Pancreas (tissue), 10 donors: ENCODE measurements around the gene TMEM121. TPM values are rescaled to one million over a fixed set of nuclear protein-coding genes. Genes with fewer than 3 reads are reported as not detected.
"Not testable (repeated sequence)": the region's sequence is repeated elsewhere in the genome, so short reads cannot be mapped to it uniquely, and the experiment has no call there.

ENCODE experiments used
- ATAC-seq, 4 donors: fragments of 200-7000 bp; cut with Tn5 transposase; one replicate each; pipeline versions ENCODE4 v1.8.0 to v1.9.1; 2020; ENCODE audit warnings: mild to moderate bottlenecking in 4 of 4, moderate library complexity in 4 of 4
- DNase-seq, 6 donors: peaks; one replicate each; pipeline ENCODE4 v3.0.0-alpha.2; 2020
- FAIRE-seq: peaks from 2 replicates; lab custom pipeline; 2012; peaks lifted over from hg19 to GRCh38; lab: Jason Lieb, UNC
- H3K27ac ChIP-seq, 4 donors: fragments of 200-600 bp; sonication (generic); 1 replicate in 3 of 4; 2 replicates in 1 of 4; pipeline versions ENCODE4 v1.5.0 to v1.8.0; 2020
- H3K27me3 ChIP-seq, 4 donors: fragments of 200-600 bp; one replicate each; pipeline ENCODE4 v1.8.0; 2021
- H3K36me3 ChIP-seq, 3 donors: fragments of 200-600 bp; sonication (generic) in 1 of 3; one replicate each; pipeline versions ENCODE4 v1.5.0 to v1.8.0; 2020 to 2021
- H3K4me1 ChIP-seq, 3 donors: fragments of 200-600 bp; one replicate each; pipeline ENCODE4 v1.8.0; 2021
- H3K4me3 ChIP-seq, 4 donors: fragments of 200-600 bp; sonication (generic) in 2 of 4; one replicate each; pipeline versions ENCODE4 v1.5.0 to v1.8.0; 2020 to 2021
- H3K9me3 ChIP-seq, 4 donors: fragments of 200-600 bp; one replicate each; pipeline ENCODE4 v1.8.0; 2021
- WGBS, 2 donors: extraction: QIAGEN DNeasy Blood & Tissue Kit; methylation state at CpG; one replicate each; pipeline ENCODE4 v1.1.7; 2013; 5-methylcytosine and 5-hydroxymethylcytosine counted together
- intact Hi-C, 3 donors: fragments of 100-400 bp; cut with DNase I; formaldehyde crosslinking; loops; one replicate each; pipeline versions ENCODE4 v1.11.1 to v1.14.2; 2022
- polyA plus RNA-seq, 2 donors: library from polyadenylated mRNA; stranded (reverse); fragments of 200-250 nt; gene quantifications; one replicate each; pipeline ENCODE4 v1.2.3, GENCODE V29; 2013
- total RNA-seq, 6 donors: library from RNA; stranded (reverse); fragmentation: NEBNext Ultra II Directional in 4 of 6; extraction: Animal tissue kit (Norgen Biotek cat#: 25700) in 4 of 6; gene quantifications; one replicate each; pipeline versions ENCODE4 v1.2.1 to v1.2.4, GENCODE V29; 2021 to 2023
- TF ChIP-seq, protein P1 (sequence below), 4 donors: fragments of 200-600 bp; sonication (generic) in 3 of 4; IDR thresholded peaks; one replicate each; pipeline versions ENCODE4 v1.5.0 to v1.8.0; 2021; ENCODE audit warnings: antibody characterized with exemption in 4 of 4
- donor health status: healthy with polysubstance abuse.
- donor health status: DM: no; HTN: no; CAD: no; lungs with moderate emphysema.
- donor health status: DM: no; HTN: no; CAD: no.
- donor health status: control.
- donor health status: control.
- donor health status: Bipolar disorder and iron deficiency.
- donor health status: DM: yes; HTN: yes; CAD: no.
- donor health status: DM: no; HTN: no; CAD: no.
- donor health status: DM: no; HTN: no; CAD: no.
- donor health status: DM: yes; HTN: yes; CAD: no.

TMEM121 gene
- total and polyA plus RNA-seq, 8 donors = 0.92 to 3.3 (median 1.8) TPM

DNA sequence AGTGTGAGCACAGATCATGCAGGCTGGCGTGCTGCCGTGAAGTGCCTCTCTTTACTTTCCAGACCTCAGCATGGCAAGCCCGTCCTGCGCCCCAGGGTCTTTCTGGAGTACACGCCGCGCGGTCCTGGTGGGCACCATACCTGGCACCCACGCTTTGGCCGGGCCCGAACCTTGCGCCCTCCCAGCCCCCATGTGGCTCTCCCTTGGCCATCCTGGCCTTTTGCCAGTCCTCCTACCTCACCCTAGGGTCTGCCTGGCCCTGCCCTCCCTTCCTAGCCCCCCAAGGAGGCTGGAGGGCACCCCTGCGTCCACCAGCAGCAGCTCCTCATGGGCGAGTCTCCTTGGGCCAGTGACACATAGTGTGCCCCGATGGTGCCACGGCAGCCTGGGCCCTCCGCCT is 48.0 kb downstream of the TMEM121 start:
- H3K4me3 ChIP-seq, H3K36me3 ChIP-seq, H3K27ac ChIP-seq, ATAC-seq, H3K9me3 ChIP-seq, FAIRE-seq, H3K27me3 ChIP-seq, intact Hi-C loops, H3K4me1 ChIP-seq: not testable (repeated sequence)
- 77% methylated on average over 2 of the region's 17 CpGs; no CpG with 5 or more reads in 1 of the 2 donors for WGBS, 2 donors
- peak in 1 of 6 donors; percentile 37 for DNase-seq

DNA sequence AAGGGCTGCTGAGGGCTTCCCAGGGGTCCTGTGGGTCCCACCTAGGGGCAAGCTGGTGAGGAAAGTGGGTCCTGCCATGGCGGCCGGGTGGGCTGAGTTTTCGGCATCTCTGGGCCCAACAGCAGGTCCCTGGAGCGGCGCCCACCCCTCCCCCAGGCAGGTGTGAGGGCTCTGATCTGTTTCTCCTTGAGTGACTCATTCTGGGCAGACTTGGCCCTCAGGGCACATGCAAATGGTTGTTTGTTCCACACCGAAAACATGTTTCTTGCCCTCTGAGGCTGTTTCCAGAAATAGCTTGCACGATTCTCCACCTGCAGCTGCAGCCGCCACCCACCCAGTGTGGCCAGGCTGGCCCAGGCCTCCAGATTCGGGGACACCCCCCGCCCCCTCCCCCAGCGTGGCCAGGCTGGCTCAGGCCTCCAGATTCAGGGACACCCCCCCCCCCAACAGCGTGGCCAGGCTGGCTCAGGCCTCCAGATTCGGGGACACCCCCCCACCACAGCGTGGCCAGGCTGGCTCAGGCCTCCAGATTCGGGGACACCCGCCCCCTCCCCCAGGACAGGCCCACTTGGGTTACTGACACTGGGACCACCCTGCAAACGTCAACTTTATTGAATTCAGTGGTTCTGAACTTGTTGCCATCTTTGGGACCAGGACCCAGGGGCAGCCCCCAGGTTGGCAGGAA is 48.8 kb downstream of the TMEM121 start:
- H3K36me3 ChIP-seq, H3K4me3 ChIP-seq, H3K4me1 ChIP-seq, FAIRE-seq, H3K27ac ChIP-seq, H3K27me3 ChIP-seq, H3K9me3 ChIP-seq, DNase-seq, intact Hi-C loops: not testable (repeated sequence)
- ATAC-seq = peak in 1 of 4 donors; percentile 27
- WGBS, 2 donors = 62 to 70% methylated on average over 5 to 6 of the region's 17 CpGs

DNA sequence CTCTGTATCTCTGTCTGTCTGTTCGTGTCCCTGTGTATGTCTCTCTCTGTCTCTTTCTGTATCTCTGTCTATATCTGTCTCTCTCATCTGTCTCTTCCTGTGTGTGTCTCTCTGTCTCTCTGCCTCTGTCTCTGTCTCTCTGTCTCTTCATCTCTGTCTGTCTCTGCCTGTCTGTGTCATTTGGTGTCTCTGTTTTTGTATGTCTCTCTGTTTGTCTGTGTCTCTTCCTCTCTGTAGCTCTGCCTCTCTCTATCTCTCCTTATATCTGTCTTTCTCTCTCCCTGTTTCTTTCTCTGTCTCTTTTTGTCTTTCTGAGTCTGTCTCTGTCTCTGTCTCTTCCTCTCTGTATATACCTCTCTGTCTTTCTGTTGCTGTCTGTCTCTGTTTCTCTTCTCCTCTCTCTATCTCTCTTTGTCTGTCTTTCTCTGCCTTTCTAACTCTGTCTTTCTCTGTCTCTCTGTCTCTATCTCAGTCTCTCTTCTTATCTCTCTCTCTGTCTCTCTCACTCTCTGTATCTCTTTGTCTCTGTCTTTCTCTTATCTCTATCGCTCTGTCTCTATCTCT is 50.2 kb downstream of the TMEM121 start:
- intact Hi-C loops = no loop called here
- no peak overlapping the region for H3K4me3 ChIP-seq
- no peaks in the 10 kb centered on the region for H3K36me3 ChIP-seq
- FAIRE-seq = no peak
- H3K9me3 ChIP-seq = no peaks in the 10 kb centered on the region
- H3K4me1 ChIP-seq = no peaks in the 10 kb centered on the region
- H3K27me3 ChIP-seq = no peaks in the 10 kb centered on the region
- no peak for DNase-seq
- ATAC-seq = no peak
- TF ChIP-seq, protein P1, sequence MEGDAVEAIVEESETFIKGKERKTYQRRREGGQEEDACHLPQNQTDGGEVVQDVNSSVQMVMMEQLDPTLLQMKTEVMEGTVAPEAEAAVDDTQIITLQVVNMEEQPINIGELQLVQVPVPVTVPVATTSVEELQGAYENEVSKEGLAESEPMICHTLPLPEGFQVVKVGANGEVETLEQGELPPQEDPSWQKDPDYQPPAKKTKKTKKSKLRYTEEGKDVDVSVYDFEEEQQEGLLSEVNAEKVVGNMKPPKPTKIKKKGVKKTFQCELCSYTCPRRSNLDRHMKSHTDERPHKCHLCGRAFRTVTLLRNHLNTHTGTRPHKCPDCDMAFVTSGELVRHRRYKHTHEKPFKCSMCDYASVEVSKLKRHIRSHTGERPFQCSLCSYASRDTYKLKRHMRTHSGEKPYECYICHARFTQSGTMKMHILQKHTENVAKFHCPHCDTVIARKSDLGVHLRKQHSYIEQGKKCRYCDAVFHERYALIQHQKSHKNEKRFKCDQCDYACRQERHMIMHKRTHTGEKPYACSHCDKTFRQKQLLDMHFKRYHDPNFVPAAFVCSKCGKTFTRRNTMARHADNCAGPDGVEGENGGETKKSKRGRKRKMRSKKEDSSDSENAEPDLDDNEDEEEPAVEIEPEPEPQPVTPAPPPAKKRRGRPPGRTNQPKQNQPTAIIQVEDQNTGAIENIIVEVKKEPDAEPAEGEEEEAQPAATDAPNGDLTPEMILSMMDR (IDR thresholded peaks at IDR 0.05) = no peak
- WGBS, 2 donors = 67 to 69% methylated on average over 2 of the region's 2 CpGs
- H3K27ac ChIP-seq = no peak overlapping the region

DNA sequence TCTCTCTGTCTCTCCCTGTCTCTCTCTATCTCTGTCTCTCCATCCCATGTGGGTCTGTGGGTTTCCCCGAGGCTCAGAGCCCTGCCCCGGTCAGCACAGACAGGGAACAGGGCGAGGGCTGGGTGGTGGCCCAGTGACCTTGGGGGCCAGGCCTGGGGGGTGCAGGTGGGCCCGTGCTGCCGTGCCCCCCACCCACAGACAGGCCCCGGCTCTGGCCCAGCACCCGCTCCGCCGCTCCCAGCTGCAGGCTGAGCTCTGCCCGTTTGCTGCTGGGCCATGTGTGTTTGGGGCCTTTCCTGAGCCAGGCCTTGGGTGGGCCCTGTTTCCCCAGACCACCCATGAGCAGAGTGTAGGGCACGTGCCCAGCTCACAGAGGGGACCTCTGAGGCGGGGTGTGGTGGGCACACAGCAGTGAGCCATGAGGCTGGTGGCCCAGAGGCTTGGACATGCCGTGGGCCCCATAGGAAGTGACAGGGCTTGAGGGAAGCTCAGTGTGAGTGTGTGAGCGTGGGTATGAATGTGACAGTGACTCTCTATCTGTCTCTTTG is 51.0 kb downstream of the TMEM121 start:
- intact Hi-C loops = no loop called here
- no peaks in the 10 kb centered on the region for H3K4me1 ChIP-seq
- no peaks in the 10 kb centered on the region for H3K9me3 ChIP-seq
- DNase-seq (peak in 1 of 6 donors; percentile 33), FAIRE-seq (no peak), ATAC-seq (no peak)
- no peaks in the 10 kb centered on the region for H3K27me3 ChIP-seq
- TF ChIP-seq, protein P1 (IDR thresholded peaks at IDR 0.05) = no peak
- H3K27ac ChIP-seq = no peak overlapping the region
- no peaks in the 10 kb centered on the region for H3K36me3 ChIP-seq
- WGBS, 2 donors = 79 to 86% methylated on average over 14 of the region's 14 CpGs
- no peak overlapping the region for H3K4me3 ChIP-seq

GRCh38 chr14:105578070-105578469 is 51.7 kb downstream of the TMEM121 start:
- DNase-seq (no peak), FAIRE-seq (no peak), ATAC-seq (no peak)
- Histone ChIP-seq H3K9me3 (no peaks in the 10 kb centered on the region), H3K36me3 (no peaks in the 10 kb centered on the region), H3K27me3 (no peaks in the 10 kb centered on the region), H3K4me3 (no peak overlapping the region), H3K4me1 (no peaks in the 10 kb centered on the region), H3K27ac (no peak overlapping the region)
- intact Hi-C loops = no loop called here
- TF ChIP-seq, protein P1 (IDR thresholded peaks at IDR 0.05) = no peak

DNA sequence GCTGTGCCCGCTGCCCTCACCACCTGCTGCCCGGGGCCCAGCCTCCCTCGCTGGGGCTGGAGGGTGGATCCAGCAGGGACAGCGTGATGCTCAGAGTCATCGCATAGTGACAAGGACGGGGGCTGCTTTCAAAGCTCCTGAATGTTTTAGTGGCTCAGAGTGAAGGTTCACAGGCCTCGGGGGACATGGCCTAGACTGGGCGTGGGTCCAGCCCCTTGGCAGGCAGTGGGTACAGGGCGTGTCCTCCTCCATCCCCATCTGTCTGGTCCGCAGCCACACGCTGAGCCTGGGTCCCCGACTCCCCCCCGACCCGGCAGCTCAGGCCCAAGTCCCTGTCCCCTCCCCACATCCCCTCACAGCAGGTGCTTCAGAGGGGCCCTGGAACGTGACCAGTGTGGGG is 52.8 kb downstream of the TMEM121 start:
- H3K4me3 ChIP-seq, DNase-seq, intact Hi-C loops, FAIRE-seq, H3K4me1 ChIP-seq, H3K36me3 ChIP-seq, ATAC-seq, H3K27ac ChIP-seq, H3K9me3 ChIP-seq, H3K27me3 ChIP-seq: not testable (repeated sequence)
- WGBS, 2 donors = 69% methylated on average over 5 of the region's 15 CpGs; no CpG with 5 or more reads in 1 of the 2 donors

Other genes with a start within 250 kb of the TMEM121 start
- 10 to 100 TPM; 13.6 to 25.4 (median 19.3) TPM for gene BRF1, start 225.6 kb upstream of the TMEM121 start, total RNA-seq
- 10 to 100 TPM; 34.5 to 50.2 TPM for gene BRF1, start 225.6 kb upstream of the TMEM121 start, polyA plus RNA-seq
- gene PACS2, start 211.8 kb upstream of the TMEM121 start, total RNA-seq = 10 to 100 TPM; 36.9 to 63.6 (median 46.2) TPM
- 100 to 1,000 TPM in 1 of 2 donors, 10 to 100 TPM in 1; 77.7 to 128 TPM for gene PACS2, start 211.8 kb upstream of the TMEM121 start, polyA plus RNA-seq
- 1 to 10 TPM in 4 of 6 donors, under 1 TPM in 2; 0.14 to 2.4 (median 1.5) TPM for gene TEX22, start 128.0 kb upstream of the TMEM121 start, total RNA-seq
- under 1 TPM; 0.40 to 0.57 TPM for gene TEX22, start 128.0 kb upstream of the TMEM121 start, polyA plus RNA-seq
- 10 to 100 TPM; 34.8 to 68.6 (median 51.6) TPM for gene MTA1, start 106.8 kb upstream of the TMEM121 start, total RNA-seq
- 100 to 1,000 TPM; 115 to 138 TPM for gene MTA1, start 106.8 kb upstream of the TMEM121 start, polyA plus RNA-seq
- gene CRIP2, start 51.8 kb upstream of the TMEM121 start, total RNA-seq = 10 to 100 TPM; 12.9 to 37.4 (median 24.3) TPM
- gene CRIP2, start 51.8 kb upstream of the TMEM121 start, polyA plus RNA-seq = 100 to 1,000 TPM in 1 of 2 donors, 10 to 100 TPM in 1; 99.5 to 223 TPM
- 10 to 100 TPM in 1 of 6 donors, 1 to 10 TPM in 5; 2.4 to 14.0 (median 9.0) TPM for gene CRIP1, start 39.7 kb upstream of the TMEM121 start, total RNA-seq
- 10 to 100 TPM; 35.4 to 71.0 TPM for gene CRIP1, start 39.7 kb upstream of the TMEM121 start, polyA plus RNA-seq
- gene TEDC1, start 35.3 kb upstream of the TMEM121 start, total RNA-seq = 1 to 10 TPM; 2.0 to 5.2 (median 3.3) TPM
- 10 to 100 TPM; 18.1 to 21.5 TPM for gene TEDC1, start 35.3 kb upstream of the TMEM121 start, polyA plus RNA-seq